Activated CD8-positive, alpha-beta memory T cell treated with anti-CD3 and anti-CD28 coated beads, Interleukin-2, amount 10 ng/mL, durations not matched to agents 7 days and 5 days (primary cell): ENCODE results near the gene EID3. TPM values are rescaled to one million over a fixed set of nuclear protein-coding genes. Genes with fewer than 3 reads are reported as not detected.
"Not testable (repeated sequence)": the region's sequence is repeated elsewhere in the genome, so short reads cannot be mapped to it uniquely, and the experiment has no call there.

ENCODE experiments used
- ATAC-seq: fragments of 150-1000 bp; cut with Tn5 transposase; one replicate; pipeline ENCODE4 v1.10.0; 2021; ENCODE audit warnings: moderate library complexity
- CTCF ChIA-PET: fragments of 350-600 bp; sonication (Branson Sonifier 250); formaldehyde crosslinking; loops from one replicate; lab custom pipeline; 2021; ENCODE audit warnings: antibody characterized with exemption; lab: Charles Lee
- DNase-seq: peaks from one replicate; pipeline ENCODE4 v3.0.0-alpha.2; 2020
- H3K27ac Mint-ChIP-seq: one replicate; pipeline ENCODE4 v1.8.0; 2021; ENCODE audit warnings: mild to moderate bottlenecking, mixed read lengths
- H3K27me3 Mint-ChIP-seq: one replicate; pipeline ENCODE4 v1.8.0; 2021; ENCODE audit warnings: mixed read lengths
- H3K36me3 Mint-ChIP-seq: one replicate; pipeline ENCODE4 v1.8.0; 2021; ENCODE audit warnings: mild to moderate bottlenecking, mixed read lengths
- H3K4me1 Mint-ChIP-seq: one replicate; pipeline ENCODE4 v1.8.0; 2021; ENCODE audit warnings: mixed read lengths
- H3K4me3 Mint-ChIP-seq: one replicate; pipeline ENCODE4 v1.8.0; 2021; ENCODE audit warnings: mild to moderate bottlenecking, moderate library complexity, mixed read lengths
- H3K9me3 Mint-ChIP-seq: one replicate; pipeline ENCODE4 v1.8.0; 2022; ENCODE audit warnings: low read depth, mixed read lengths
- total RNA-seq, 2 experiments: library from RNA; stranded (reverse); gene quantifications; one replicate each; pipeline ENCODE4 v1.2.3, GENCODE V29; 2021

EID3 gene
- total RNA-seq, 2 experiments from 2014 or later = 6.9 to 7.1 TPM

GRCh38 chr12:104319918-104320626, 16.5 kb downstream of the EID3 start:
- Mint-ChIP-seq H3K36me3 (peaks cover 50% of the 10 kb centered on the region), H3K27ac (no peak overlapping the region)
- CTCF ChIA-PET = interaction anchor here (0.9 to 1.0 kb wide), 2 partner anchors 12 to 142 kb away, joined by 3 read pairs; no protein-coding TSS in a partner anchor

GRCh38 chr12:104320627-104321024, 17.1 kb downstream of the EID3 start:
- Mint-ChIP-seq H3K9me3 (no peaks in the 10 kb centered on the region), H3K4me1 (no peaks in the 10 kb centered on the region), H3K27ac (no peak overlapping the region), H3K36me3 (peaks cover 47% of the 10 kb centered on the region), H3K4me3 (no peak overlapping the region), H3K27me3 (no peaks in the 10 kb centered on the region)
- no peak for ATAC-seq
- no peak for DNase-seq
- CTCF ChIA-PET = interaction anchor here (0.9 to 1.0 kb wide), 2 partner anchors 12 to 143 kb away, joined by 3 read pairs; no protein-coding TSS in a partner anchor

More at GRCh38 chr12:104319918-104320626, 16.5 kb downstream of the EID3 start:
- ATAC-seq (no peak), DNase-seq (no peak)
- Mint-ChIP-seq H3K4me3 (no peak overlapping the region), H3K4me1 (peaks cover 2% of the 10 kb centered on the region), H3K27me3 (no peaks in the 10 kb centered on the region), H3K9me3 (no peaks in the 10 kb centered on the region)

- no peaks in the 10 kb centered on the region for H3K4me1 Mint-ChIP-seq
- H3K27me3 Mint-ChIP-seq = no peaks in the 10 kb centered on the region
- H3K27ac Mint-ChIP-seq = peak overlapping the region; percentile 42
- no peak for ATAC-seq
- no peak overlapping the region for H3K4me3 Mint-ChIP-seq
- H3K9me3 Mint-ChIP-seq = no peaks in the 10 kb centered on the region
- CTCF ChIA-PET = interaction anchor here (0.6 kb wide), 1 partner anchor 393 kb away, joined by 3 read pairs; no protein-coding TSS in a partner anchor
- H3K36me3 Mint-ChIP-seq = peaks cover 46% of the 10 kb centered on the region
- DNase-seq = no peak
Observed at GRCh38 chr12:104321949-104322348, 18.4 kb downstream of the EID3 start.

- H3K27me3 Mint-ChIP-seq, H3K4me3 Mint-ChIP-seq: not testable (repeated sequence)
Observed at GRCh38 chr12:104322533-104322932, 19.0 kb downstream of the EID3 start.

GRCh38 chr12:104323899-104324298, 20.4 kb downstream of the EID3 start:
- Mint-ChIP-seq H3K36me3 (peaks cover 53% of the 10 kb centered on the region), H3K9me3 (no peaks in the 10 kb centered on the region), H3K27ac (no peak overlapping the region), H3K27me3 (no peaks in the 10 kb centered on the region), H3K4me1 (no peaks in the 10 kb centered on the region), H3K4me3 (no peak overlapping the region)
- DNase-seq (no peak), ATAC-seq (no peak)
- CTCF ChIA-PET = interaction anchor here (1.0 kb wide), 1 partner anchor 20 kb away, joined by 3 read pairs; no protein-coding TSS in a partner anchor

More at GRCh38 chr12:104322533-104322932, 19.0 kb downstream of the EID3 start:
- peaks cover 51% of the 10 kb centered on the region for H3K36me3 Mint-ChIP-seq
- not testable (repeated sequence) for DNase-seq, H3K27ac Mint-ChIP-seq, ATAC-seq, H3K4me1 Mint-ChIP-seq, H3K9me3 Mint-ChIP-seq
- CTCF ChIA-PET = interaction anchor here (0.6 kb wide), 1 partner anchor 392 kb away, joined by 3 read pairs; no protein-coding TSS in a partner anchor

GRCh38 chr12:104328278-104328677, 24.7 kb downstream of the EID3 start:
- CTCF ChIA-PET = interaction anchor here (0.6 kb wide), 1 partner anchor 112 kb away, joined by 3 read pairs; the partner anchor contains the start of gene TXNRD1
- not testable (repeated sequence) for H3K27ac Mint-ChIP-seq, ATAC-seq, DNase-seq, H3K9me3 Mint-ChIP-seq, H3K27me3 Mint-ChIP-seq, H3K4me1 Mint-ChIP-seq, H3K4me3 Mint-ChIP-seq
- H3K36me3 Mint-ChIP-seq = peaks cover 38% of the 10 kb centered on the region

- CTCF ChIA-PET = interaction anchor here (1.1 kb wide), 1 partner anchor 13 kb away, joined by 3 read pairs; no protein-coding TSS in a partner anchor
Observed at GRCh38 chr12:104328790-104329189, 25.3 kb downstream of the EID3 start.

GRCh38 chr12:104329707-104330532, 26.4 kb downstream of the EID3 start:
- no peaks in the 10 kb centered on the region for H3K4me1 Mint-ChIP-seq
- H3K4me3 Mint-ChIP-seq = no peak overlapping the region
- no peaks in the 10 kb centered on the region for H3K9me3 Mint-ChIP-seq
- H3K27me3 Mint-ChIP-seq = no peaks in the 10 kb centered on the region
- DNase-seq (no peak), ATAC-seq (no peak)
- CTCF ChIA-PET = interaction anchor here (1.1 kb wide), 1 partner anchor 14 kb away, joined by 3 read pairs; no protein-coding TSS in a partner anchor
- H3K36me3 Mint-ChIP-seq = peaks cover 38% of the 10 kb centered on the region
- no peak overlapping the region for H3K27ac Mint-ChIP-seq

More at GRCh38 chr12:104328790-104329189, 25.3 kb downstream of the EID3 start:
- DNase-seq (no peak), ATAC-seq (no peak)
- Mint-ChIP-seq H3K4me3 (no peak overlapping the region), H3K4me1 (no peaks in the 10 kb centered on the region), H3K36me3 (peaks cover 41% of the 10 kb centered on the region), H3K27ac (no peak overlapping the region), H3K9me3 (no peaks in the 10 kb centered on the region), H3K27me3 (no peaks in the 10 kb centered on the region)

- Mint-ChIP-seq H3K4me1 (no peaks in the 10 kb centered on the region), H3K27ac (no peak overlapping the region), H3K9me3 (no peaks in the 10 kb centered on the region), H3K27me3 (no peaks in the 10 kb centered on the region), H3K36me3 (peaks cover 32% of the 10 kb centered on the region), H3K4me3 (no peak overlapping the region)
- DNase-seq = no peak
- ATAC-seq = no peak
- CTCF ChIA-PET = no interaction called here
Observed at GRCh38 chr12:104331376-104331775, 27.8 kb downstream of the EID3 start.

- DNase-seq, H3K9me3 Mint-ChIP-seq, H3K27me3 Mint-ChIP-seq, H3K27ac Mint-ChIP-seq, CTCF ChIA-PET, H3K4me1 Mint-ChIP-seq, H3K4me3 Mint-ChIP-seq, ATAC-seq: not testable (repeated sequence)
- peaks cover 33% of the 10 kb centered on the region for H3K36me3 Mint-ChIP-seq
Observed at GRCh38 chr12:104332273-104332672, 28.7 kb downstream of the EID3 start.

GRCh38 chr12:104333692-104334255, 30.2 kb downstream of the EID3 start:
- peaks cover 31% of the 10 kb centered on the region for H3K36me3 Mint-ChIP-seq
- no peak for DNase-seq
- H3K4me1 Mint-ChIP-seq = no peaks in the 10 kb centered on the region
- H3K27ac Mint-ChIP-seq = no peak overlapping the region
- CTCF ChIA-PET = interaction anchor here (1.0 kb wide), 1 partner anchor 46 kb away, joined by 3 read pairs; no protein-coding TSS in a partner anchor
- H3K27me3 Mint-ChIP-seq = no peaks in the 10 kb centered on the region
- ATAC-seq = no peak
- no peak overlapping the region for H3K4me3 Mint-ChIP-seq
- H3K9me3 Mint-ChIP-seq = no peaks in the 10 kb centered on the region

GRCh38 chr12:104334581-104334980, 31.0 kb downstream of the EID3 start:
- Mint-ChIP-seq H3K36me3 (peaks cover 32% of the 10 kb centered on the region), H3K27ac (no peak overlapping the region), H3K4me1 (no peaks in the 10 kb centered on the region), H3K4me3 (no peak overlapping the region), H3K27me3 (no peaks in the 10 kb centered on the region), H3K9me3 (no peaks in the 10 kb centered on the region)
- CTCF ChIA-PET = no interaction called here
- ATAC-seq (no peak), DNase-seq (no peak)

- no peaks in the 10 kb centered on the region for H3K9me3 Mint-ChIP-seq
- H3K4me3 Mint-ChIP-seq = no peak overlapping the region
- no peak for ATAC-seq
- H3K27ac Mint-ChIP-seq = no peak overlapping the region
- H3K4me1 Mint-ChIP-seq = no peaks in the 10 kb centered on the region
- CTCF ChIA-PET = interaction anchor here (1.2 kb wide), 1 partner anchor 50 kb away, joined by 4 read pairs; no protein-coding TSS in a partner anchor
- H3K36me3 Mint-ChIP-seq = peaks cover 46% of the 10 kb centered on the region
- DNase-seq = no peak
- H3K27me3 Mint-ChIP-seq = no peaks in the 10 kb centered on the region
Observed at GRCh38 chr12:104336115-104336514, 32.6 kb downstream of the EID3 start.
